HG03135 (cell line): ENCODE data around the gene FAM180B.
"Not testable (repeated sequence)": the region's sequence is repeated elsewhere in the genome, so short reads cannot be mapped to it uniquely, and the experiment has no call there.

Experiments used
- ATAC-seq: cut with Tn5 transposase; IDR thresholded peaks from one replicate; pipeline ENCODE4 v1.9.1; 2021; ENCODE audit warnings: mild to moderate bottlenecking, moderate library complexity; ENCODE audit not compliant: unreplicated experiment

The FAM180B gene, protein sequence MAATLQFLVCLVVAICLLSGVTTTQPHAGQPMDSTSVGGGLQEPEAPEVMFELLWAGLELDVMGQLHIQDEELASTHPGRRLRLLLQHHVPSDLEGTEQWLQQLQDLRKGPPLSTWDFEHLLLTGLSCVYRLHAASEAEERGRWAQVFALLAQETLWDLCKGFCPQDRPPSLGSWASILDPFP

GRCh38 chr11:47586098-47586855 lies at the start of gene FAM180B:
Gene FAM180B (plus strand): TSS chr11:47586678. CDS start chr11:47586769, 91 bp downstream.
- no peak for ATAC-seq

DNA sequence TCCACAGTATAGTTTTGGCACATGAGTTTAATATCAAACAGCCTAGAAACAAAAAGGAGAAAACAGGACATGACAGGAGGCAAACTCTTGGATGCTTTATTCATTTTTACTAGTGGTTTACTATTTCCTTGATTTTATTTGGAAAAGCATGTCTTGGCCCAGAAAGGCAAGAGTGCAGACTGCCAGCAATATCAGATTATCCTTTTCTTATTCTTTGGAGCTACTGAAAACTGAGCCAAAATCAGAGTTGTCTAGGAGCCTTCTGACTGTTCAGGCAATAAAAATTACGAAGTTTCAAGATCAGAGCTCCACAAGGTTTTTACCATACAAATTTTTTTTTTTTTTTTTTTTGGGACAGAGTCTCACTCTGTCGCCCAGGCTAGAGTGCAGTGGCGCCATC lies 49.6 kb upstream of the FAM180B start:
- ATAC-seq, result no peak

- ATAC-seq, result no peak
These were observed 47.5 kb upstream of the FAM180B start for GRCh38 chr11:47538741-47539565.

DNA sequence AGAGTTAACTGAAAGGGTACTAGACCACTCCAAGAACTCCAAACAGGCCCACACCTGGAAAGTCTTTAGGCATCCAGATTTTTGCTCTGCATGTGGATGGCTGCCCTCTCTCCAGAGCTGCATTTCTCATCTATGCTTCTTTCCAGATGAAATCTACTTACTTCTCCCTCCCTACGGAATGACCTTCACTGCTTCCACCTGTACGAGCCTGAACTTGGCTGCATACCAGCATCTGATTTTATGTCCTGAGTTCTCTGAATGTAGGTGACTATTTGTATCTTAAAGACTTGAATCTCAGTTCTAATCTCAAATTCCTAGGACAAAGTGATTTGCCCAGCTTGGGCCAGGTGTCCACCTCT lies 46.8 kb upstream of the FAM180B start:
- no peak for ATAC-seq

- no peak for ATAC-seq
These were observed 45.4 kb upstream of the FAM180B start for GRCh38 chr11:47541070-47541469.

DNA sequence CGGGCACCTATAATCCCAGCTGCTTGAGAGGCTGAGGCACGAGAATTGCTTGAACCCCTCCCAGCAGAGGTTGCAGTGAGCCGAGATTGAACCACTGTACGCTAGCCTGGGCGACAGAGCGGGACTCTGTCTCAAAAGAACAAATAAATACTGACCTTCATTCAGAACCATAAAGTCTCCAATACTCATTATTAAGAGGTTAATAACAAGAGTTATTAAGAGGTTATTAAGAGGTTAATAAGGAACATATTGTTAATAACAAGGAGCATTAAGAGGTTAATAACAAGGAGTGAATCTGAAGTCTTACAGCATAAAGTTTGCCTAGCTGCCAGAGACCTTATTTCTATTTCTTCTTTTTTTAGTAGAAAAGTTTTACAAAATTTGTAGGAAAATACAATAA lies 41.2 kb upstream of the FAM180B start:
- no peak for ATAC-seq

DNA sequence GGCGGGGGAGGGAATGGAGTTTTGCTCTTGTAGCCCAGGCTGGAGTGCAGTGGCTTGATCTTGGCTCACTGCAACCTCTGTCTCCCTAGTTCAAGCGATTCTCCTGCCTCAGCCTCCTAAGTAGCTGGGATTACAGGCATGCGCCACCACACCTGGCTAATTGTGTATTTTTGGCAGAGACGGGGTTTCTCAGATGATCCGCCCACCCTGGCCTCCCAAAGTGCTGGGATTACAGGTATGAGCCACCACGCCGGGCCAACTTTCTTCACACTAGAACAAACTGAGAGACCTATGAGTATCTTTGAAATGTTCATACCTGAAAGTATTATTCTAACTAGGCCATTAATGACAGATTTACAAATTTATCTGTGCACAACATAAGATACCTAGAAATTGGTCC lies 40.2 kb upstream of the FAM180B start:
- not testable (repeated sequence) for ATAC-seq

GRCh38 chr11:47550288-47551047 lies 36.0 kb upstream of the FAM180B start:
- no peak for ATAC-seq

- no peak for ATAC-seq
These were observed 35.4 kb upstream of the FAM180B start for GRCh38 chr11:47551086-47551485.

DNA sequence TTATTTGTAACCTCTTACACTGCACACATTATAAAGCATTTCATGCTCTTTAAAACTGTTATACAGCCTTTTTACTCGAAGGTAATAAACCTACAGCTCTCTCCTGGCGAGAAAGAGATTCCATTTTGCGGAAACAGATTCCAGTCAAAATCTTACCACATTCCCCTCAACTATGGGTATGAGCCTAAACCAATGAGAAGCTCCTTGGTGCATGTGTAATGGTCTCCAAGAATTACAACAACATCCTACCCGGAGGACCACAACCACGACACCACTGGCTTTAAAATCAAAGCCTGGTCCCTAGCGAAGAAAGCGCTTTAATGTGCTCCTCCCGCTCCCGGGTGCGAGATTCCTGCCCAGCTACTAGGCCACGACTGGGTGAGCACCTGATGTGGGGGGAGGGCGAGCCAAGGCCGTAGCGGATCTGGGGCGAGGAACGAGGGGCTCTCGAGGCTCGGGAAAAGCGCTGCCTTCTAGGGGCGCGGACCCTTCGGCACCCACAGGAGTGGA lies 34.4 kb upstream of the FAM180B start:
- ATAC-seq, result no peak

DNA sequence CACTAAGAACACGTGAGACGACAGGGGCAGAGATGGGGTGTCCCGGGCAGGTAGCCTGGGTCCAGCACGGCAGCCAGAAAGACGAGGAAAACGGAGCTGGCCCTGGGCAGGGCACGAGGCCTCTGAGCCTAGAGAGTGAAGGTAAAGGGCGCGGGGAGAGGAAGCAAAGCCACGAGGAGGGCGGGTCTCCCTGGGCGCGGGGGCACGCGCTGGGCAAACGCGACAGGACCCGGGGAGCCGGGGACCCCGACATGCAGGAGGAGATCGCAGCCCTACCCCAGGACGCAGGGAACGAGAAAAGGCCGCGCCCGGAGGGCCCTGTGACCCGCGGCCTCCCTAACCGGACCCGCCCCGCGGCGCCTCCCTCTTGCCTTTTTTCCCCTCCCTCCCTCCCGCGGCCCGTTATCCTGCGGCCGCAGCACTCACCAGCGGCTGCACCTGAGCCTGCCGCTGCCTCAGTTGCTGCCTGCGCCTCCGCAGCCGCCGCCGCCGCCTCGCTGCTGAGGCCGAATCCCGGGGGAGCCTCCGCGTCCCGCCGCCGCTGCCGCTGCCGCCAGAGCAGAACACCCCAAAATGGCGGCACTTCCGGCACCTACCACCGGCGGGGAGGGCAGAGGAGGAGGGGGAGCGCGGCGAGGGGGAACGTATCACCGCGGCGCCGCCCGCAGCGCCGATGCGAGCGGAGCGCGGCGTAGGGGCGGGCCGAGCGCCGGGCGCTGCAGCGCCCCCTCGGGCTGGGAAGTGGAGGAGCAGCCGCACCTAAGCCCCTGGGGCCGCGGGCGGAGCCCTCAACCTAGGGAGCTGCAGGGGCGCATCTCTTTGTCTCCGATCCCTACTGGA lies 33.7 kb upstream of the FAM180B start, which contains the start of gene CELF1:
TSS of gene CELF1 (minus strand) at position 567 of the 840 bp plus-strand sequence. CDS start 53,609 bp downstream, outside the sequence.
- peak; percentile 90 for ATAC-seq

DNA sequence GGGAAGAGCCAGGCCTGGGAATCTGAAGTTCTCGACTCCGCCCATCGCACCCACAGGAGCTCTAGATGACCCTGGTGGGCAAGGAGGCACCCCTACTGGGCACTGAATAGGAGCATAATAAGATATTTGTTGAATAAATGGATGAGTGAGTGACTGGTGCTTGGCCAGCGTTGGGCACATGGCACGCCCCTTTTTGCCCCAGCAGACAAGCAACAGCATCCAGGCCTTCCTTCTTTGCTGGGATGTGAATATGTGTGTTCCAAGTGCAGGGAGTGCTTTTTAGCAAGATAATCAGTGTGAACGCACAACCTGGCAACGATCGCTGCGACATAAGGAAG lies 33.1 kb upstream of the FAM180B start:
- peak; percentile 18 for ATAC-seq

DNA sequence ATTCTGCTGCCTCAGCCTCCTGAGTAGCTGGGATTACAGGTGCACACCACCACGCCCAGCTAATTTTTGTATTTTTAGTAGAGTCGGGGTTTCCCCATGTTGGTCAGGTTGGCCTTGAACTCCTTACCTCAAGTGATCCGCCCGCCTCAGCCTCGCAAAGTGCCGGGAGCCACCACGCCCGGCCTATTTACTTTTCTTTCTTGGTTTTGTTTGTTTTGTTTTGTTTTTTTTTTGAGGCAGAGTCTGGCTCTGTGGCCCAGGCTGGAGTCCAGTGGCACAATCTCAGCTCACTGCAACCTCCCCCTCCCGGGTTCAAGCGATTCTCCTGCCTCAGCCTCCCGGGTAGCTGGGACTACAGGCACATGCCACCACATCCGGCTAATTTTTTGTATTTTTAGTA lies 29.5 kb upstream of the FAM180B start:
- ATAC-seq, result not testable (repeated sequence)

GRCh38 chr11:47558695-47559094 lies 27.8 kb upstream of the FAM180B start:
- ATAC-seq, result no peak

DNA sequence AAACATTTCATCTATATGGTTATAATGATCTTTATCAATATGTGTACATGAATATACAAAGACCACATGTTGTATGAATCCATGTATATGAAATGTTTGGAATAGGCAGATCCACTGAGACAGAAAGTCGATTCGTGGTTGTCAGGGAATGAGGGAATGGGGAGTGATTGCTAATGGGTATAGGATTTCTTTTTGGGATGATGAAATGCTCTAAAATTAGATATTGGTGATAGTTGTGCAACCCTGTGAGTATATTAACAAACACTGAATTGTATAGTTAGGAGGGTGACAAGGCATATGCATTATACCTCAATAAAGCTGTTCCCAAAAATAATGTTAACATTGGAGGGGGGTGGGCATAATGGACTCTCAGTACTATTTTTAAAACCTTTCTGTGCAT lies 26.1 kb upstream of the FAM180B start:
- no peak for ATAC-seq

GRCh38 chr11:47562393-47562792 lies 24.1 kb upstream of the FAM180B start:
- not testable (repeated sequence) for ATAC-seq

DNA sequence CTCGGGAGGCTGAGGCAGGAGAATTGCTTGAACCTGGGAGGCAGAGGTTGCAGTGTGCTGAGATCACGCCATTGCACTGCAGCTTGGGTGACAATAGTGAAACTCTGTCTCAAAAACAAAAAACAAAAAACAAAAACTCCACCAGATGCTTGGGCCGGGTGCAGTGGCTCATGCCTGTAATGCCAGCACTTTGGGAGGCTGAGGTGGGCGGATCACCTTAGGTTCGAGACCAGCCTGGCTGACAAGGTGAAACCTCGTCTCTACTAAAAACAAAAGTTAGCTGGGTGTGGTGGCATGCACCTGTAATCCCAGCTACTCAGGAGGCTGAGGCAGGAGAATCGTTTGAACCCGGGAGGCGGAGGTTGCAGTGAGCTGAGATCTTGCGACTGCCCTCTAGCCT lies 22.1 kb upstream of the FAM180B start:
- ATAC-seq, result not testable (repeated sequence)

GRCh38 chr11:47564933-47565339 lies 21.5 kb upstream of the FAM180B start:
- ATAC-seq, result peak; percentile 9

- ATAC-seq, result peak; percentile 82
These were observed 20.9 kb upstream of the FAM180B start, which contains the start of gene PTPMT1 for GRCh38 chr11:47565340-47566148. Gene PTPMT1 (plus strand): TSS chr11:47565599. CDS start chr11:47565623, 24 bp downstream.
